HepG2 (cell line): ENCODE measurements around the gene HIC1. TPM values are rescaled to one million over a fixed set of nuclear protein-coding genes. Genes with fewer than 3 reads are reported as not detected.

Source experiments
- CTCF ChIP-seq: sonication (generic); formaldehyde crosslinking; IDR thresholded peaks from 2 replicates; pipeline ENCODE4 v1.5.0; 2020; ENCODE audit warnings: mild to moderate bottlenecking, missing genetic modification reagents, moderate library complexity
- PHF20 ChIP-seq: sonication (generic); formaldehyde crosslinking; IDR thresholded peaks from 2 replicates; pipeline ENCODE4 v1.5.0; 2020; ENCODE audit warnings: mild to moderate bottlenecking, missing genetic modification reagents
- POGZ ChIP-seq: sonication (generic); formaldehyde crosslinking; IDR thresholded peaks from 2 replicates; pipeline ENCODE4 v1.4.0; 2020; ENCODE audit warnings: mild to moderate bottlenecking, missing genetic modification reagents
- REXO4 ChIP-seq: sonication (generic); formaldehyde crosslinking; IDR thresholded peaks from 2 replicates; pipeline ENCODE4 v1.8.0; 2022; ENCODE audit warnings: missing genetic modification reagents, mild to moderate bottlenecking, borderline replicate concordance
- SMAD3 ChIP-seq: sonication (generic); formaldehyde crosslinking; IDR thresholded peaks from 2 replicates; pipeline ENCODE4 v1.4.0; 2020; ENCODE audit warnings: missing genetic modification reagents
- SMYD3 ChIP-seq: sonication (generic); formaldehyde crosslinking; IDR thresholded peaks from 2 replicates; pipeline ENCODE4 v1.8.1; 2023; ENCODE audit warnings: mild to moderate bottlenecking, missing genetic modification reagents
- UBTF ChIP-seq: sonication (generic); formaldehyde crosslinking; IDR thresholded peaks from 2 replicates; pipeline ENCODE4 v1.4.0; 2020; ENCODE audit warnings: mild to moderate bottlenecking, missing genetic modification reagents
- ZBTB40 ChIP-seq, 2 experiments: fragments of 450-650 bp in 1 of 2; sonication (generic) in 1 of 2; formaldehyde crosslinking in 1 of 2; IDR thresholded peaks; 2 replicates each; pipeline versions ENCODE4 v1.6.1 to v1.8.0; 2016 to 2022; ENCODE audit warnings: antibody characterized with exemption in 1 of 2, mild to moderate bottlenecking in 1 of 2, missing genetic modification reagents in 1 of 2
- ZNF18 ChIP-seq: sonication (generic); formaldehyde crosslinking; IDR thresholded peaks from 2 replicates; pipeline ENCODE4 v1.8.0; 2022; ENCODE audit warnings: mild to moderate bottlenecking, missing genetic modification reagents; ENCODE audit not compliant: insufficient replicate concordance
- ZNF530 ChIP-seq: sonication (generic); formaldehyde crosslinking; IDR thresholded peaks from 2 replicates; pipeline ENCODE4 v1.5.0; 2020; ENCODE audit warnings: low read depth, mild to moderate bottlenecking, missing genetic modification reagents
- ZNF598 ChIP-seq: sonication (generic); formaldehyde crosslinking; IDR thresholded peaks from 2 replicates; pipeline ENCODE4 v1.5.1; 2020; ENCODE audit warnings: mild to moderate bottlenecking, missing genetic modification reagents, borderline replicate concordance
- ZNF674 ChIP-seq: sonication (generic); formaldehyde crosslinking; IDR thresholded peaks from 2 replicates; pipeline ENCODE4 v1.5.0; 2020; ENCODE audit warnings: low read depth, mild to moderate bottlenecking, missing genetic modification reagents
- ZNF709 ChIP-seq: sonication (generic); formaldehyde crosslinking; IDR thresholded peaks from 2 replicates; pipeline ENCODE4 v1.5.0; 2020; ENCODE audit warnings: mild to moderate bottlenecking, missing genetic modification reagents
- polyA plus RNA-seq, 8 experiments: library from polyadenylated mRNA; depleted of rRNA in 3 of 8; stranded (reverse) in 7 of 8; unstranded in 1 of 8; fragments of >200 nt; fragmentation: Illumina TruSeq in 4 of 8; extraction: Trizol in 4 of 8; gene quantifications; 2 replicates each; pipeline versions ENCODE4 v1.2.1 to v1.2.3, GENCODE V29; 2011 to 2016; ENCODE audit warnings: low read depth in 4 of 8, missing spikeins in 1 of 8, mixed read lengths in 1 of 8; ENCODE audit not compliant: insufficient read depth in 1 of 8
- total RNA-seq, 5 experiments: library from RNA; depleted of rRNA; stranded (reverse); fragments of >200 nt; fragmentation: Illumina TruSeq; extraction: Trizol; gene quantifications; 2 replicates each; pipeline ENCODE4 v1.2.3, GENCODE V29; 2016; ENCODE audit warnings: low read depth in 1 of 5

Gene HIC1
- total and polyA plus RNA-seq, 2 of the 13 experiments (the other 11 are each of a cell fraction or from before 2014, with no cell fraction given): 0.04 to 0.31 TPM

GRCh38 chr17:2030779-2031163, 24.1 kb upstream of the HIC1 start (continued):
- TF ChIP-seq CTCF (CRISPR knock-in tag): peak; percentile 80
- no peak for TF ChIP-seq ZBTB40 (IDR thresholded peaks at IDR 0.05)
- no peak for TF ChIP-seq ZBTB40 (CRISPR knock-in tag; IDR thresholded peaks at IDR 0.05)
- TF ChIP-seq SMAD3 (CRISPR knock-in tag): no peak
- TF ChIP-seq REXO4: no peak
- no peak for TF ChIP-seq ZNF18
- TF ChIP-seq ZNF598 (CRISPR knock-in tag): no peak
- TF ChIP-seq PHF20 (CRISPR knock-in tag): no peak
- TF ChIP-seq SMYD3 (CRISPR knock-in tag): no peak
- no peak for TF ChIP-seq POGZ (CRISPR knock-in tag)
- TF ChIP-seq ZNF709 (CRISPR knock-in tag): 0 out of 2 replicates have a peak, but pooled peaks have one; percentile 11
- TF ChIP-seq UBTF (CRISPR knock-in tag): no peak
- TF ChIP-seq ZNF530 (CRISPR knock-in tag): no peak
- TF ChIP-seq ZNF674: no peak
